ENCODE measurements around the gene LAMP2. TPM values are rescaled to one million over a fixed set of nuclear protein-coding genes. Genes with fewer than 3 reads are reported as not detected.
"Not testable (repeated sequence)": the region's sequence is repeated elsewhere in the genome, so short reads cannot be mapped to it uniquely, and the experiment has no call there.

The LAMP2 gene
- total and polyA plus RNA-seq, 7 donors: 12.6 to 92.0 (median 61.8) TPM

DNA sequence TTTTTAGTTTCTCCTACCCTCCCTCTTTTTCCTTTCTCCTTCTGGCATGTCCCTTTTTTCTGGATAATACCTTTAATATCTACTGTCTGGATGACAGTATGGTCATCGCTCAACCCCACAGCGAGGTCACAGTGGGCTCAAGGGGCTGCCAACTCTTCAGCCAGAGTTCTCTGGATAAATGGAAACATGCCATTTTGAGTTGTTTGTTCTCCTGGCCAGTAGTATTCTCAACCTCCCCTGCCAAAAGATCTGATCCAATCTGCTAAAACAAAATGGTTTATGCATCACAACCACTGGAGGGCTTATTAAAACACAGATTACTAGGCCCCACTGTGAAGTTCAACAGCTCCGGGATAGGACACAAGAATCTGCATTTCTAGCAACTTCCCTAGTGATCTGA lies 5.0 kb upstream of the LAMP2 start:
- Histone ChIP-seq H3K36me3 (no peaks in the 10 kb centered on the region), H3K27me3 (no peaks in the 10 kb centered on the region), H3K4me3 (no peak overlapping the region), H3K9me3 (no peaks in the 10 kb centered on the region), H3K4me1 (no peaks in the 10 kb centered on the region), H3K27ac (no peak overlapping the region)
- DNase-seq: no peak
- TF ChIP-seq EP300 (IDR thresholded peaks at IDR 0.05): no peak
- TF ChIP-seq CTCF (IDR thresholded peaks at IDR 0.05): no peak
- TF ChIP-seq POLR2A (IDR thresholded peaks at IDR 0.05): no peak
- no peak for TF ChIP-seq POLR2AphosphoS5 (IDR thresholded peaks at IDR 0.05)
- 90 to 94% methylated on average over 3 of the region's 3 CpGs for WGBS, 2 donors
- intact Hi-C loops (cut with DNase I): loop anchor here (10.0 kb wide), 1 partner anchor 159 kb away; the partner anchor contains the start of gene TMEM255A

DNA sequence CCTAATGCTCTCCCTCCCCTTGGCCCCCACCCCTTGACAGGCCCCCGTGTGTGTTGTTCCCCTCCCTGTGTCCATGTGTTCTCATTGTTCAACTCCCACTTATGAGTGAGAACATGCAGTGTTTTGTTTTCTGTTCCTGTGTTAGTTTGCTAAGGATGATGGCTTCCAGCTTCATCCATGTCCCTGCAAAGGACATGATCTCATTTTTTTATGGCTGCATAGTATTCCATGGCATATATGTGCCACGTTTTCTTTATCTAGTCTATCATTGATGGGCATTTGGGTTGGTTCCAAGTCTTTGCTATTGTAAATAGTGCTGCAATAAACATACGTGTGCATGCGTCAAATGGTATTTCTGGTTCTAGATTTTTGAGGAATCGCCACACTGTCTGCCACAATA lies 561 bp upstream of the LAMP2 start:
- not testable (repeated sequence) for H3K9me3 ChIP-seq, H3K36me3 ChIP-seq, DNase-seq, H3K27me3 ChIP-seq
- H3K27ac ChIP-seq: peak overlapping the region; percentile 84 to 92 (median 86)
- intact Hi-C loops (cut with DNase I): loop anchor here (10.0 kb wide), 1 partner anchor 155 kb away; the partner anchor contains the start of gene TMEM255A
- WGBS, 2 donors: 28 to 62% methylated on average over 5 of the region's 5 CpGs
- peak overlapping the region in 3 of 4 donors; percentile 58 to 65 (median 62) for H3K4me3 ChIP-seq
- peaks cover 0 to 17% (median 13%) of the 10 kb centered on the region in 4 donors for H3K4me1 ChIP-seq

- no peak for TF ChIP-seq CTCF (IDR thresholded peaks at IDR 0.05)
- no peak for TF ChIP-seq POLR2A (IDR thresholded peaks at IDR 0.05)
- TF ChIP-seq EP300 (IDR thresholded peaks at IDR 0.05): no peak
- no peak for TF ChIP-seq POLR2AphosphoS5 (IDR thresholded peaks at IDR 0.05)
- DNase-seq: no peak
- peak overlapping the region; percentile 84 to 92 (median 86) for H3K27ac ChIP-seq
Measured at GRCh38 chrX:120468479-120468824, 644 bp downstream of the LAMP2 start.

DNA sequence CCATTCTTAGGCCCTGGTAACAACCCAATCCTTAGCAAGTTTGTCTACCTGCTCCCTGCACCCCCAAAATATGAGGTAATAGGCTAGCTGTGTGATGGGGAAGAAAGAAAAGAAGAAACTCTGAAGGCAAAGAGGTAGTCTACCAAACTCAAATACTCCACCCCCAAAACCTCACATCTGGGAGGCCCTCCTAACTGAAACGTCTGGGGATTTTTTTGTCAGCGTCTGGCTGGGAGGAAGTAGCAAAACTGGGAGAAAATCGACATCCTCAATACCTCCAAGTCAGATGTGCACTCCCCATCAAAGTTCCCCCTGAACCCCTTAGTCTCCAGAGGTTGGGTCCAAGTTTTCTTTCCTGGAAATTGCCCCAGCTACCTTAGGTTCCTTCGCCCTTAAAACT lies 1.0 kb downstream of the LAMP2 start:
- H3K4me3 ChIP-seq: peak overlapping the region; percentile 53 to 65 (median 60)
- WGBS, 2 donors: 3 to 7% methylated on average over 4 of the region's 4 CpGs
- intact Hi-C loops (cut with DNase I): no loop called here
- H3K36me3 ChIP-seq: no peaks in the 10 kb centered on the region
- no peak for TF ChIP-seq CTCF (IDR thresholded peaks at IDR 0.05)
- H3K9me3 ChIP-seq: no peaks in the 10 kb centered on the region
- H3K4me1 ChIP-seq: peaks cover 0 to 17% (median 13%) of the 10 kb centered on the region in 4 donors
- no peaks in the 10 kb centered on the region for H3K27me3 ChIP-seq
- peak overlapping the region in 3 of 4 donors; percentile 84 to 92 (median 86) for H3K27ac ChIP-seq
- no peak for DNase-seq

More at GRCh38 chrX:120468479-120468824, 644 bp downstream of the LAMP2 start:
- 0 to 1% methylated on average over 2 of the region's 2 CpGs for WGBS, 2 donors
- H3K36me3 ChIP-seq: no peaks in the 10 kb centered on the region
- H3K4me1 ChIP-seq: peaks cover 0 to 17% (median 13%) of the 10 kb centered on the region in 4 donors
- peak overlapping the region; percentile 53 to 65 (median 60) for H3K4me3 ChIP-seq
- intact Hi-C loops (cut with DNase I): no loop called here
- H3K27me3 ChIP-seq: no peaks in the 10 kb centered on the region
- H3K9me3 ChIP-seq: no peaks in the 10 kb centered on the region

GRCh38 chrX:120464411-120464810 lies 4.7 kb downstream of the LAMP2 start:
- TF ChIP-seq POLR2A (IDR thresholded peaks at IDR 0.05) (no peak), CTCF (IDR thresholded peaks at IDR 0.05) (no peak), EP300 (IDR thresholded peaks at IDR 0.05) (no peak), POLR2AphosphoS5 (IDR thresholded peaks at IDR 0.05) (no peak)
- WGBS, 2 donors: 79 to 94% methylated on average over 4 of the region's 4 CpGs
- no peak overlapping the region for H3K27ac ChIP-seq
- H3K4me1 ChIP-seq: peaks cover 0 to 19% (median 13%) of the 10 kb centered on the region in 4 donors
- no peaks in the 10 kb centered on the region for H3K9me3 ChIP-seq
- intact Hi-C loops (cut with DNase I): no loop called here
- no peaks in the 10 kb centered on the region for H3K27me3 ChIP-seq
- no peaks in the 10 kb centered on the region for H3K36me3 ChIP-seq
- DNase-seq: no peak
- no peak overlapping the region for H3K4me3 ChIP-seq

All from sigmoid colon (tissue), 7 donors.